ENCODE results near the gene PIK3CB. TPM values are rescaled to one million over a fixed set of nuclear protein-coding genes. Genes with fewer than 3 reads are reported as not detected.
A peak's percentile ranks its signal among the peaks of the same experiment; 100 is the strongest.
"Not testable (repeated sequence)": the region's sequence is repeated elsewhere in the genome, so short reads cannot be mapped to it uniquely, and the experiment has no call there.

The PIK3CB gene
- total RNA-seq, 1 donor from 2014 or later = 17.6 TPM

DNA sequence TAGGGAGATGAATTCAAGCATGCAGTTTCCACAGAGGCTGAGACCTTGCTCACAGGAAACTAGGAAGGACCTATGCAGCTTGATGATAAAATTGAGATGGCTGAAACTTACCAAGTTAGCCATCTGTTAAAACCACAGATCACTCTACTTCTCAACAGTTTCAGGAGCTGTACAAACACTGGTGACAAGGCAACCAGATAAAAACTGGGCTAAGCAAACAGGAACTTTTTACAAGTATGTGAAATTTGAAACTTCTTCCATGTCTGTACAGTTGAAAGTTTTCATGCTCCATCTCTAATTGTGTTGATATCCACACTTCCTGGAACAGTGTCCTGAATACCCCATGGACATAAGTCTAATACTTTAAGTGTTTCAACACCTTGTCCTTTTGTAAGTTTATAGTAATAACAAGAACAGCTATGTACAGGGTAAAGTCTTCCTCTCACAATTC is 147.9 kb downstream of the PIK3CB start:
- no peak overlapping the region for H3K4me3 Mint-ChIP-seq

DNA sequence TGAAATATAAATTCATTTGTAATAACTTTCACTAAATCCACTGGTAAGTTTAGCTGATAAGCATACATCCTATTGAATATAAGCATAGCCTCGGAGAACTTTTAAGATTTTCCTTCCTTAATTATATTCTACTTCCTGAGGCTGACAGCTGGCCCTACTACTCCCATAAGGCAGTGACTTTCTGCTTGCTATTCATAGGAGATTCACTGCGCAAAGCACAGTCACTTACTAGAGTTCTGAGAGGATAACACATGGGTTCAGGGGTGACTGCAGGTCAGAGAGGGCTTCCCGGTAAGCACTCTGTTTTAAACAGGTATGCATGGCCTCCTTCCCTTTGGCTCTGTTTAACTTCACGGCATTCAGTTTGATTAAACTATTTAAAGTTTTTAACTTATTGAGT is 150.3 kb downstream of the PIK3CB start:
- H3K36me3 Mint-ChIP-seq (ENCODE audit: low read depth) = peaks cover 5% of the 10 kb centered on the region
- no peak overlapping the region for H3K4me3 Mint-ChIP-seq
- intact Hi-C loops (cut with micrococcal nuclease) = no loop called here
- H3K27me3 Mint-ChIP-seq = no peaks in the 10 kb centered on the region
- no peak overlapping the region for H3K27ac Mint-ChIP-seq
- H3K4me1 Mint-ChIP-seq = peaks cover 7% of the 10 kb centered on the region
- DNase-seq = no peak
- H3K9me3 Mint-ChIP-seq = no peaks in the 10 kb centered on the region

More for the DNA sequence above, 147.9 kb downstream of the PIK3CB start:
- H3K9me3 Mint-ChIP-seq = no peaks in the 10 kb centered on the region
- DNase-seq = no peak
- H3K27ac Mint-ChIP-seq = peak overlapping the region; percentile 73
- H3K36me3 Mint-ChIP-seq (ENCODE audit: low read depth) = peaks cover 5% of the 10 kb centered on the region
- intact Hi-C loops (cut with micrococcal nuclease) = no loop called here
- no peaks in the 10 kb centered on the region for H3K27me3 Mint-ChIP-seq
- H3K4me1 Mint-ChIP-seq = peaks cover 7% of the 10 kb centered on the region

DNA sequence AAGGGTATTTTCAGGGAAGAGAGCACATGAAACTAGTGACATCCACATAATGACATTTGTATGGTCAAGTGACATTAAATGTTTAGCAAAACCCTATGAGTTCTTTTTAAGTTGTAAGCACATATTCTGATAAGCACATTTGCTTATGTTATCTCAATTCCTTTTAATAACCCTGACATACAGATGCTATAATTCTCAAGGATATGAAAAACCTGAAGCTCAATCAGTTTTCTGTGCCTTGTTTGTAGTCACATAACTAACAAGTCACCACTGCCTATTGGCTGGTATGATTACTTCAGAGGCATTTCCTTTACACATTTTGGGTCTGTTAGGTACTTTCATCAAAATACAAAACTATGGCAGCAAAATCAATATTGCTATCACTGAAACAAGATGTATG is 152.1 kb downstream of the PIK3CB start:
- Mint-ChIP-seq H3K4me1 (peaks cover 7% of the 10 kb centered on the region), H3K27me3 (no peaks in the 10 kb centered on the region), H3K4me3 (no peak overlapping the region), H3K27ac (no peak overlapping the region), H3K36me3 (ENCODE audit: low read depth) (peaks cover 7% of the 10 kb centered on the region), H3K9me3 (no peaks in the 10 kb centered on the region)
- intact Hi-C loops (cut with micrococcal nuclease) = no loop called here
- DNase-seq = no peak

DNA sequence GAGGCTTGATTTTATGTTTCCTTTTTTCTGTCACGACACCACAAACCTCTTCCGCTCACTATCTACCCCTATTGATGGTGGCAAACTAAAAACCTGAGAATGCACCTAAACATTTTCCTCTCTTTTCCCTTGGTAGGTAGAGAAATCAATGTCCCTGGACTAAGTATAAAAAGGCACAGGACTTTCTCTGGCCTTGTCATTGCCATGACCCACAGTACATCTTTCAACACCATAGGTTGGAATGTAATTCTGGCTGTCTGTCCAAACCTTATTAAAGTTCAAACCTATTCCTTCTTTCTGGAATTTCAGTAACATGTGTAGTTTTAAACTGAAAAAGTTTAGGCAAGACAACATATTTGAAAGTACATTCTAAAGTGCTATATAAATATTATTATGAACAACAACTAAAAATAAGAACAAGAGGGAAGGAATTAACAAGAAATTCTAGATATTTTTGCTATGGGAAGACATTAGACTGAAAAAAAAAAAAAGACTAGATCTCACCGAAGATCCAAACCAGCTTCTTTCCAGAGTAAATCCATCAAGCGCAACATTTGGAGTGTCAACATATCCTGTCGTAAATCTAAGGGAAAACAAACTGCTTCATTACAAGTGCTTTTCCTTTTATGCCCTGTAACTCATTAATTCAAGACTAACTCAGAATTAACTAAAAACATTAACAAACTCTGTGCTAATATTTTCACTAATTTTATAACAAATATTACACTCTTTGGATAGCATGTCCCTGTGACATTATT is 153.1 kb downstream of the PIK3CB start:
- Mint-ChIP-seq H3K4me1 (peaks cover under 1% of the 10 kb centered on the region), H3K27me3 (no peaks in the 10 kb centered on the region), H3K36me3 (ENCODE audit: low read depth) (peaks cover 6% of the 10 kb centered on the region), H3K9me3 (no peaks in the 10 kb centered on the region), H3K4me3 (no peak overlapping the region), H3K27ac (no peak overlapping the region)
- intact Hi-C loops (cut with micrococcal nuclease) = no loop called here
- DNase-seq = no peak

DNA sequence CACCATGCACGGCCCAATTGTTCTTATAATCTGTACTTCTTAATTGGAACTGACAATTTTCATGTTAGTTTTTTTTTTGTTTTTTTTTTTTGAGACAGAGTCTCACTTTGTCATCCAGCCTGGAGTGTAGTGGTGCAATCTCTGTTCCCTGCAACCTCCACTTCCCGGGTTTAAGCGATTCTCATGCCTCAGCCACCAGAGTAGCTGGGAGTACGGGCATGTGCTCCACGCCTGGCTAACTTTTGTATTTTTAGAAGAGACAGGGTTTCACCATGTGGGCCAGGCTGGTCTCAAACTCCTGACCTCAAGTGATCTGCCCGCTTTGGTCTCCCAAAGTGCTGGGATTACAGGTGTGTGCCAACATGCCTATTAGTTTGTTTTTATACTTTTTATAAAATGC is 153.8 kb downstream of the PIK3CB start:
- H3K36me3 Mint-ChIP-seq (ENCODE audit: low read depth) = peaks cover 10% of the 10 kb centered on the region
- H3K9me3 Mint-ChIP-seq; intact Hi-C loops (cut with micrococcal nuclease); H3K27ac Mint-ChIP-seq; DNase-seq; H3K4me1 Mint-ChIP-seq; H3K27me3 Mint-ChIP-seq; H3K4me3 Mint-ChIP-seq: not testable (repeated sequence)

DNA sequence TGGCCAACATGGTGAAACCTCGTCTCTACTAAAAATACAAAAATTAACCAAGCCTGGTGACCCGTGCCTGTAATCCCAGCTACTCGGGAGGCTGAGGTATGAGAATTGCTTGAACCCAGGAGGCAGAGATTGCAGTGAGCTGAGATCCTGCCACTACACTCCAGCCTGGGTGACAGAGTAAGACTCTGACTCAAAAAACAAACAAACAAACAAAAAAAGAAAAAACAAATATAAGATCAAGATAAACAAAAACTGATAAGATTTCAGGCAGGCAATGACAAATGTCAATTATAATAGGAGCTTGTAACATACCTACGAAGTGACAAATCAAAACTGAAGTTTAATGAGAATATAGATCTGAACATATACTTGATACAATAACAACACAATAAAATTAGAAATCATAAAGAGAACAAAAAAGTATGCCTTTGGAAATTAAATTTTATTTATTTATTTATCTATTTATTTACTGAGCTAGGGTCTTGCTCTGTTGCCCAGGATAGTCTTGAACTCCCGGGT is 155.8 kb downstream of the PIK3CB start:
- intact Hi-C loops (cut with micrococcal nuclease) = no loop called here
- Mint-ChIP-seq H3K27ac (no peak overlapping the region), H3K9me3 (peaks cover 4% of the 10 kb centered on the region), H3K4me3 (no peak overlapping the region), H3K27me3 (no peaks in the 10 kb centered on the region), H3K36me3 (ENCODE audit: low read depth) (peaks cover 27% of the 10 kb centered on the region), H3K4me1 (no peaks in the 10 kb centered on the region)
- no peak for DNase-seq

DNA sequence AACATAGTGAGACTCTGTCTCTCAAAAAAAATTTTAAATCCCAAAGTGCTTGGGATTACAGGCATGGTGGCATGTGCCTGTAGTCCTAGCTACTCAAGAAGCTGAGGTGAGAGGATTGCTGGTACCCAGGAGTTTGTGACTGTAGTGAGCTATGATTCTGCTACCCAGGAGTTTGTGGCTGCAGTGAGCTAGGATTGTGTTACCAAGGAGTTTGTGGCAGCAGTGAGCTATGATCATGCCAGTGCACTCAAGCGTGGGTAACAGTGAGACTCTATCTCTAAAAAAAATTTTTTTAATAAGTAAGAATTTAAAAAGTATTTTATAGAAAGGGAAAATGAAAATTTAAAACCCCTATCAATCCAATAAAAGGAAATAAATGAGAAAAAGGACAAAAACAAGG is 156.6 kb downstream of the PIK3CB start:
- Mint-ChIP-seq H3K4me3 (no peak overlapping the region), H3K27me3 (no peaks in the 10 kb centered on the region), H3K9me3 (peaks cover 8% of the 10 kb centered on the region), H3K36me3 (ENCODE audit: low read depth) (peaks cover 33% of the 10 kb centered on the region), H3K4me1 (no peaks in the 10 kb centered on the region), H3K27ac (no peak overlapping the region)
- intact Hi-C loops (cut with micrococcal nuclease) = no loop called here
- no peak for DNase-seq

DNA sequence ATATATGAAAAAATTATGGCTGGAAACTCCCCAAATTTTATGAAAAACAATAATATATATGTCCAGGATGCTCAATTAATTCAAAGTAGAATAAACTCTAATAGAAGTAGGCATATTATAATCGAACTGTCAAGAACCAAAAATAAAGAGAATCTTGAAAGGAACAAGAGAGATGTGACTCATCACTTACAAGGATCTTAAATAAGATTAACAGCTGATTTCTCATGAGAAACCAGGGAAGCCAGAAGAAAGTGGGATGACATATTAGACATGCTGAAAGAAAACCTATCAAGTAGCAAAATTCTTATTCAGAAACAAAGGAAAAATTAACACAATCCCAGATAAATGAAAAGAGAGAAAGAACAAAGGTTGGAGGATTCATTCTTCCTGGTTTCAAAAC is 159.3 kb downstream of the PIK3CB start:
- intact Hi-C loops (cut with micrococcal nuclease) = no loop called here
- Mint-ChIP-seq H3K4me3 (no peak overlapping the region), H3K27me3 (no peaks in the 10 kb centered on the region), H3K4me1 (no peaks in the 10 kb centered on the region), H3K27ac (no peak overlapping the region), H3K9me3 (peaks cover 8% of the 10 kb centered on the region), H3K36me3 (ENCODE audit: low read depth) (peaks cover 36% of the 10 kb centered on the region)
- no peak for DNase-seq

GRCh38 chr3:138673641-138674530 is 160.8 kb downstream of the PIK3CB start:
- Mint-ChIP-seq H3K4me3 (no peak overlapping the region), H3K27ac (no peak overlapping the region), H3K9me3 (peaks cover 8% of the 10 kb centered on the region), H3K36me3 (ENCODE audit: low read depth) (peaks cover 36% of the 10 kb centered on the region), H3K4me1 (no peaks in the 10 kb centered on the region), H3K27me3 (no peaks in the 10 kb centered on the region)
- no peak for DNase-seq
- intact Hi-C loops (cut with micrococcal nuclease) = no loop called here

- Mint-ChIP-seq H3K4me3 (no peak overlapping the region), H3K27ac (no peak overlapping the region), H3K4me1 (no peaks in the 10 kb centered on the region), H3K36me3 (ENCODE audit: low read depth) (peaks cover 24% of the 10 kb centered on the region), H3K9me3 (peaks cover 8% of the 10 kb centered on the region), H3K27me3 (no peaks in the 10 kb centered on the region)
- intact Hi-C loops (cut with micrococcal nuclease) = no loop called here
- DNase-seq = no peak
These were observed 164.3 kb downstream of the PIK3CB start for GRCh38 chr3:138670407-138670806.

- intact Hi-C loops (cut with micrococcal nuclease) = no loop called here
- no peak for DNase-seq
These were observed 166.6 kb downstream of the PIK3CB start for GRCh38 chr3:138668107-138668506.

DNA sequence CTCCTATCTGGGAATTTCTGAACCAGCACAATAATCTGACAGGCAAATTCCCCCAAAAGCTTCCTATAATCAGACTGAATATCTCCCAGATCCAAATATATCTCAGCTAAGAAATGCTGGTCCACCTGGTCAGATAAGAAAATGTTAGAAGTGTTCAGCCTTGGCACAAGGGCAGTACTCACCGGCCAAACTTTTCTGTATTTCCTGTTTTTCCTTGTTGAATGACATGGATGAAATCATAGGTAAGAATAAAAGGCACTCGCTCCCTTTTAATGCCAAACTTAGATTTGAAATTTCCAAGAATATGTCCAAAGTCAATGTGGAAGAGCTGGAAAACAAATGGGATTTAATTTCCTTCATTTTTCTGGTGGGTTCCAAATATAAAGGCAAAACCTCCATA is 177.2 kb downstream of the PIK3CB start:
- DNase-seq = no peak
- no peaks in the 10 kb centered on the region for H3K9me3 Mint-ChIP-seq
- intact Hi-C loops (cut with micrococcal nuclease) = no loop called here
- H3K27ac Mint-ChIP-seq = no peak overlapping the region
- no peaks in the 10 kb centered on the region for H3K4me1 Mint-ChIP-seq
- no peaks in the 10 kb centered on the region for H3K27me3 Mint-ChIP-seq
- H3K36me3 Mint-ChIP-seq (ENCODE audit: low read depth) = peaks cover 26% of the 10 kb centered on the region
- no peak overlapping the region for H3K4me3 Mint-ChIP-seq

More at GRCh38 chr3:138668107-138668506, 166.6 kb downstream of the PIK3CB start:
- H3K36me3 Mint-ChIP-seq (ENCODE audit: low read depth) = peaks cover 23% of the 10 kb centered on the region
- no peak overlapping the region for H3K4me3 Mint-ChIP-seq
- H3K27me3 Mint-ChIP-seq = no peaks in the 10 kb centered on the region
- H3K4me1 Mint-ChIP-seq = no peaks in the 10 kb centered on the region
- H3K27ac Mint-ChIP-seq = no peak overlapping the region
- no peaks in the 10 kb centered on the region for H3K9me3 Mint-ChIP-seq

DNA sequence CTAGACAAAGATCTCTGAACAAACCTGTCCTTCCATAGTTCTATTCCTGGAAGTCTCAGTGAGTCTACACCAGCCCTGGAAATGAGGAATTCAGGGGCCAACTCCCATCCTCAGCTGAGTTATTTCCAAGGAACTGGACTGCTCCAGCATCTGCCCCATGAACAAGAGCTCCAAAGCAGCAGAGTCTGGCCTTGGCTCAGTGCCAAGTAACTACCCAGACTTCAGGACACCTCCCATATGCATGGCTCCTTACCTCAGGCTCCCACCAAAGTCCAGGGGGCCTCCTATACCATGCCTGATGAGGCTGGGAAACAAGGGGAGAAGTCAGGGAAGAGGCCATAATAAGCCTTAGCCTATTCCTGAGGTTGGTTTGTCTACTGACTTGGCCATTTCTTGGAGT is 181.2 kb downstream of the PIK3CB start:
- H3K27me3 Mint-ChIP-seq = no peaks in the 10 kb centered on the region
- H3K4me1 Mint-ChIP-seq = no peaks in the 10 kb centered on the region
- intact Hi-C loops (cut with micrococcal nuclease) = no loop called here
- H3K27ac Mint-ChIP-seq = no peak overlapping the region
- no peak overlapping the region for H3K4me3 Mint-ChIP-seq
- DNase-seq = no peak
- peaks cover 10% of the 10 kb centered on the region for H3K9me3 Mint-ChIP-seq
- H3K36me3 Mint-ChIP-seq (ENCODE audit: low read depth) = peaks cover 42% of the 10 kb centered on the region

DNA sequence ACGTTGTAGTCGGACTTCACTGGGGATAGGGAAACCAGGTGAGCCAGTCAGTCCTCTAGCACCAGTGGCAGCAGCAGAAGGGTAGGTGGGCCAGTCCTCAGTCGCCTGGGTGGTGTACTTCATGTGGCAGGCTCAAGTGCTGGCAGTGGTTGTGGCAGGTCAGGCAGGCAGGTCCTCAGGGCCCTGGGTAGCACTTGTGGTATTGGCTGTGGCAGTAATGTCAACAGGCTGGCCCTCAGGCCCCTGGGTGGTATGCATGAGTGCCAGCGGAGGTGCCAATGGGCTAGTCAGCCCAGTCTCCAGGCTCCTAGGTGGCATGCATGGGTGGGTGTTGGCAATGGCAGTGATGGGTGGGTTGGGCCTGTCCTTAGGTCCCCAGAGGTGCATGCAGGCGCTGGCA is 185.6 kb downstream of the PIK3CB start:
- no peaks in the 10 kb centered on the region for H3K4me1 Mint-ChIP-seq
- H3K36me3 Mint-ChIP-seq (ENCODE audit: low read depth) = peaks cover 45% of the 10 kb centered on the region
- H3K27ac Mint-ChIP-seq = no peak overlapping the region

More for the DNA sequence above, 185.6 kb downstream of the PIK3CB start:
- intact Hi-C loops (cut with micrococcal nuclease) = no loop called here
- Mint-ChIP-seq H3K9me3 (peaks cover 20% of the 10 kb centered on the region), H3K4me3 (no peak overlapping the region), H3K27me3 (no peaks in the 10 kb centered on the region)
- DNase-seq = no peak
